ENCODE data around the gene ORM2. TPM values are rescaled to one million over a fixed set of nuclear protein-coding genes. Genes with fewer than 3 reads are reported as not detected.

The ORM2 gene
- total RNA-seq, 4 donors from 2014 or later, result not detected

- intact Hi-C loops (cut with DNase I), result no loop called here
- no peak for TF ChIP-seq POLR2A (IDR thresholded peaks at IDR 0.05)
- TF ChIP-seq CTCF (IDR thresholded peaks at IDR 0.05), result no peak
- 89 to 94% methylated on average over 7 of the region's 7 CpGs for WGBS, 2 donors
- no peak overlapping the region for H3K27ac ChIP-seq
- H3K4me3 ChIP-seq, result no peak overlapping the region
- H3K36me3 ChIP-seq, result peaks cover 32 to 85% (median 37%) of the 10 kb centered on the region in 3 donors
- peaks cover 0 to 27% (median 4%) of the 10 kb centered on the region in 3 donors for H3K4me1 ChIP-seq
- no peaks in the 10 kb centered on the region for H3K27me3 ChIP-seq
- no peak for DNase-seq
- no peaks in the 10 kb centered on the region for H3K9me3 ChIP-seq
These were observed 31.9 kb downstream of the ORM2 start for GRCh38 chr9:114361542-114361941.

- TF ChIP-seq CTCF (IDR thresholded peaks at IDR 0.05), result no peak
- TF ChIP-seq POLR2A (IDR thresholded peaks at IDR 0.05), result no peak
- intact Hi-C loops (cut with DNase I), result no loop called here
- WGBS, 2 donors, result 77% methylated on average over 5 of the region's 12 CpGs; no CpG with 5 or more reads in 1 of the 2 donors
These were observed 32.7 kb downstream of the ORM2 start for GRCh38 chr9:114362394-114362793.

GRCh38 chr9:114363424-114363823 lies 33.8 kb downstream of the ORM2 start:
- no peak for DNase-seq
- H3K4me3 ChIP-seq, result no peak overlapping the region
- H3K36me3 ChIP-seq, result peaks cover 20 to 85% (median 23%) of the 10 kb centered on the region in 3 donors
- intact Hi-C loops (cut with DNase I), result no loop called here
- H3K4me1 ChIP-seq, result peaks cover 0 to 46% (median 4%) of the 10 kb centered on the region in 3 donors
- TF ChIP-seq POLR2A (IDR thresholded peaks at IDR 0.05) (no peak), CTCF (IDR thresholded peaks at IDR 0.05) (no peak)
- peak overlapping the region in 3 of 4 donors; percentile 7 to 33 (median 24) for H3K27ac ChIP-seq
- 35 to 56% methylated on average over 2 of the region's 2 CpGs for WGBS, 2 donors
- no peaks in the 10 kb centered on the region for H3K27me3 ChIP-seq
- H3K9me3 ChIP-seq, result no peaks in the 10 kb centered on the region

More at GRCh38 chr9:114362394-114362793, 32.7 kb downstream of the ORM2 start:
- no peak overlapping the region for H3K4me3 ChIP-seq
- peaks cover 0 to 36% (median 4%) of the 10 kb centered on the region in 3 donors for H3K4me1 ChIP-seq
- no peaks in the 10 kb centered on the region for H3K27me3 ChIP-seq
- H3K27ac ChIP-seq, result no peak overlapping the region
- peaks cover 27 to 85% (median 33%) of the 10 kb centered on the region in 3 donors for H3K36me3 ChIP-seq
- no peak for DNase-seq
- H3K9me3 ChIP-seq, result no peaks in the 10 kb centered on the region

- intact Hi-C loops (cut with DNase I), result no loop called here
- Histone ChIP-seq H3K27me3 (no peaks in the 10 kb centered on the region), H3K36me3 (peaks cover 17 to 83% (median 17%) of the 10 kb centered on the region in 3 donors), H3K27ac (peak overlapping the region in 3 of 4 donors; percentile 26 to 69 (median 56)), H3K9me3 (no peaks in the 10 kb centered on the region), H3K4me3 (no peak overlapping the region), H3K4me1 (peaks cover 0 to 50% (median 4%) of the 10 kb centered on the region in 3 donors)
- TF ChIP-seq POLR2A (IDR thresholded peaks at IDR 0.05) (no peak), CTCF (IDR thresholded peaks at IDR 0.05) (no peak)
- 41 to 57% methylated on average over 5 to 6 of the region's 6 CpGs for WGBS, 2 donors
- no peak for DNase-seq
These were observed 34.7 kb downstream of the ORM2 start for GRCh38 chr9:114364134-114365041.

GRCh38 chr9:114365194-114365593 lies 35.5 kb downstream of the ORM2 start:
- DNase-seq, result no peak
- peak overlapping the region in 2 of 4 donors; percentile 56 to 69 for H3K27ac ChIP-seq

More at GRCh38 chr9:114365194-114365593, 35.5 kb downstream of the ORM2 start:
- intact Hi-C loops (cut with DNase I), result no loop called here
- no peak for TF ChIP-seq POLR2A (IDR thresholded peaks at IDR 0.05)
- no peak for TF ChIP-seq CTCF (IDR thresholded peaks at IDR 0.05)
- 85 to 86% methylated on average over 2 of the region's 2 CpGs for WGBS, 2 donors
- peaks cover 0 to 54% (median 4%) of the 10 kb centered on the region in 3 donors for H3K4me1 ChIP-seq
- no peaks in the 10 kb centered on the region for H3K27me3 ChIP-seq
- H3K4me3 ChIP-seq, result no peak overlapping the region
- H3K36me3 ChIP-seq, result peaks cover 9 to 78% (median 9%) of the 10 kb centered on the region in 3 donors
- no peaks in the 10 kb centered on the region for H3K9me3 ChIP-seq

Data from esophagus squamous epithelium (tissue), 5 donors.